GM23338 (cell line): ENCODE results near the gene RPL10A. TPM values are rescaled to one million over a fixed set of nuclear protein-coding genes. Genes with fewer than 3 reads are reported as not detected.

Experiments
- ATAC-seq: fragments of 200-7000 bp; cut with Tn5 transposase; 3 replicates; pipeline ENCODE4 v1.9.1; 2020
- DNase-seq: peaks from one replicate; pipeline ENCODE4 v3.0.0-alpha.2; 2015; ENCODE audit warnings: low spot score
- H2AFZ ChIP-seq: fragments of 200-600 bp; sonication (generic); 2 replicates; pipeline ENCODE4 v1.8.0; 2016; ENCODE audit warnings: antibody characterized with exemption, mild to moderate bottlenecking, moderate library complexity
- H3F3A ChIP-seq: fragments of 200-600 bp; sonication (generic); replicated peaks from 2 replicates; pipeline ENCODE4 v1.8.0; 2017; ENCODE audit warnings: antibody characterized with exemption, mixed run types, low read depth
- H3K27ac ChIP-seq: fragments of 200-600 bp; sonication (generic); 2 replicates; pipeline ENCODE4 v1.6.1; 2016; ENCODE audit warnings: low read depth
- H3K27me3 ChIP-seq: fragments of 200-600 bp; sonication (generic); 2 replicates; pipeline ENCODE4 v1.8.0; 2016; ENCODE audit warnings: mild to moderate bottlenecking, mixed run types, moderate library complexity; ENCODE audit not compliant: insufficient read depth
- H3K36me3 ChIP-seq: fragments of 200-600 bp; sonication (generic); 2 replicates; pipeline ENCODE4 v1.8.0; 2016; ENCODE audit warnings: mild to moderate bottlenecking; ENCODE audit not compliant: insufficient read depth
- H3K4me1 ChIP-seq: fragments of 200-600 bp; sonication (generic); 2 replicates; pipeline ENCODE4 v1.8.0; 2016; ENCODE audit warnings: mild to moderate bottlenecking, moderate library complexity; ENCODE audit not compliant: insufficient read depth
- H3K4me2 ChIP-seq: fragments of 200-600 bp; sonication (generic); 2 replicates; pipeline ENCODE4 v1.7.1; 2017; ENCODE audit warnings: mixed run types
- H3K4me3 ChIP-seq: fragments of 200-600 bp; sonication (generic); 2 replicates; pipeline ENCODE4 v1.6.1; 2016; ENCODE audit warnings: mixed run types
- H3K79me2 ChIP-seq: fragments of 200-600 bp; sonication (generic); replicated peaks from 2 replicates; pipeline ENCODE4 v1.8.0; 2017; ENCODE audit warnings: mild to moderate bottlenecking; ENCODE audit not compliant: insufficient read depth
- H3K9me2 ChIP-seq: fragments of 200-600 bp; sonication (generic); 2 replicates; pipeline ENCODE4 v1.8.0; 2017; ENCODE audit not compliant: insufficient read depth
- H4K20me1 ChIP-seq: fragments of 200-600 bp; sonication (generic); replicated peaks from 2 replicates; pipeline ENCODE4 v1.8.0; 2017; ENCODE audit warnings: mild to moderate bottlenecking; ENCODE audit not compliant: insufficient read depth
- H3K27ac Mint-ChIP-seq: 2 replicates; pipeline ENCODE4 v1.8.0; 2020; ENCODE audit warnings: inconsistent platforms, mild to moderate bottlenecking, moderate library complexity, mixed read lengths
- H3K27me3 Mint-ChIP-seq: 3 replicates; pipeline ENCODE4 v1.8.0; 2022; ENCODE audit warnings: low read depth, mild to moderate bottlenecking, moderate library complexity, mixed read lengths, inconsistent platforms; ENCODE audit not compliant: insufficient read depth, poor library complexity
- H3K36me3 Mint-ChIP-seq: 3 replicates; pipeline ENCODE4 v1.8.0; 2021; ENCODE audit warnings: low read depth, mild to moderate bottlenecking, inconsistent platforms, moderate library complexity, mixed read lengths
- H3K4me1 Mint-ChIP-seq: 3 replicates; pipeline ENCODE4 v1.8.0; 2020; ENCODE audit warnings: mild to moderate bottlenecking, inconsistent platforms, mixed read lengths
- H3K4me3 Mint-ChIP-seq: 3 replicates; pipeline ENCODE4 v1.8.0; 2021; ENCODE audit warnings: moderate library complexity, mild to moderate bottlenecking, inconsistent platforms, mixed read lengths
- H3K9me3 Mint-ChIP-seq: 3 replicates; pipeline ENCODE4 v1.8.0; 2020; ENCODE audit warnings: moderate library complexity, mild to moderate bottlenecking, inconsistent platforms, mixed read lengths
- CREB1 ChIP-seq: fragments of 250-450 bp; sonication (Bioruptor Pico); IDR thresholded peaks from 2 replicates; pipeline ENCODE4 v1.5.0; 2020; ENCODE audit warnings: low read depth, mild to moderate bottlenecking, moderate library complexity
- CTCF ChIP-seq, 2 experiments: fragments of 200-600 bp in 1 of 2; sonication (generic) in 1 of 2; conservative IDR thresholded peaks; 2 replicates each; pipeline versions ENCODE4 v1.5.1 to v1.6.1; 2016 to 2017; ENCODE audit warnings: antibody characterized with exemption in 2 of 2, low read depth in 2 of 2, mild to moderate bottlenecking in 2 of 2, moderate library complexity in 1 of 2
- EZH2phosphoT487 ChIP-seq: fragments of 200-600 bp; sonication (generic); IDR thresholded peaks from one replicate; pipeline ENCODE4 v1.8.1; 2018; ENCODE audit warnings: antibody characterized with exemption; ENCODE audit not compliant: unreplicated experiment
- NANOG ChIP-seq: IDR thresholded peaks from 2 replicates; pipeline ENCODE4 v1.6.1; 2016; ENCODE audit warnings: antibody characterized with exemption, borderline replicate concordance
- POLR2AphosphoS5 ChIP-seq: IDR thresholded peaks from 2 replicates; pipeline ENCODE4 v1.6.1; 2016; ENCODE audit warnings: antibody characterized with exemption, low read depth
- REST ChIP-seq: IDR thresholded peaks from one replicate; pipeline ENCODE4 v1.6.1; 2018; ENCODE audit warnings: antibody characterized with exemption; ENCODE audit not compliant: unreplicated experiment
- STAT1 ChIP-seq: IDR thresholded peaks from one replicate; pipeline ENCODE4 v1.6.1; 2016; ENCODE audit warnings: antibody characterized with exemption; ENCODE audit not compliant: unreplicated experiment
- ZNF114 ChIP-seq: fragments of 250-450 bp; sonication (Bioruptor Pico); IDR thresholded peaks from 2 replicates; pipeline ENCODE4 v1.5.0; 2020; ENCODE audit warnings: mild to moderate bottlenecking, moderate library complexity
- ZNF331 ChIP-seq: fragments of 250-450 bp; sonication (Bioruptor Pico); IDR thresholded peaks from 2 replicates; pipeline ENCODE4 v1.5.0; 2020; ENCODE audit warnings: low read depth, mild to moderate bottlenecking, moderate library complexity
- ZNF462 ChIP-seq: fragments of 250-450 bp; sonication (Bioruptor Pico); IDR thresholded peaks from 2 replicates; pipeline ENCODE4 v1.5.0; 2020; ENCODE audit warnings: mild to moderate bottlenecking, moderate library complexity
- polyA plus RNA-seq: library from polyadenylated mRNA; unstranded; fragments of >200 nt; fragmentation: Nextera tagmentation; extraction: Ambion mirVana; gene quantifications from 2 replicates; pipeline ENCODE4 v1.2.1, GENCODE V29; 2016
- total RNA-seq: library from RNA; depleted of rRNA; stranded (reverse); fragments of >200 nt; shearing (Covaris generic); gene quantifications from 2 replicates; pipeline ENCODE4 v1.2.3, GENCODE V29; 2014

The RPL10A gene
- total and polyA plus RNA-seq, 2 experiments from 2014 or later: 730 to 1,297 TPM

GRCh38 chr6:35426074-35426473 is 42.1 kb upstream of the RPL10A start (continued):
- TF ChIP-seq ZNF462 (CRISPR knock-in tag) (no peak), ZNF331 (CRISPR knock-in tag) (no peak), REST (no peak)

GRCh38 chr6:35427435-35427834 is 40.8 kb upstream of the RPL10A start:
- H3K27ac ChIP-seq: no peak overlapping the region
- TF ChIP-seq STAT1 (no peak), ZNF114 (no peak), REST (no peak), EZH2phosphoT487 (no peak), POLR2AphosphoS5 (no peak), NANOG (no peak), CTCF (conservative IDR thresholded peaks at IDR 0.05; ENCODE audit: low read depth in 2 of 2) (no peak), CREB1 (no peak)

More at GRCh38 chr6:35427435-35427834, 40.8 kb upstream of the RPL10A start:
- peak; percentile 67 for ATAC-seq
- no peaks in the 10 kb centered on the region for H3K27me3 ChIP-seq
- H3K4me2 ChIP-seq: no peak overlapping the region
- H4K20me1 ChIP-seq: no peaks in the 10 kb centered on the region
- peaks cover 27% of the 10 kb centered on the region for H3K36me3 Mint-ChIP-seq
- H3K9me3 Mint-ChIP-seq: peaks cover 23% of the 10 kb centered on the region
- peaks cover 27% of the 10 kb centered on the region for H3K4me1 Mint-ChIP-seq
- H3K27ac Mint-ChIP-seq: no peak overlapping the region
- no peak overlapping the region; the same call in 1 of the 2 replicates for H2AFZ ChIP-seq
- peaks cover 3% of the 10 kb centered on the region; the same call in 1 of the 2 replicates for H3K36me3 ChIP-seq
- no peaks in the 10 kb centered on the region for H3K27me3 Mint-ChIP-seq
- H3F3A ChIP-seq: no peaks in the 10 kb centered on the region
- no peaks in the 10 kb centered on the region for H3K79me2 ChIP-seq
- no peak for DNase-seq
- no peak overlapping the region for H3K4me3 ChIP-seq
- H3K4me3 Mint-ChIP-seq: no peak overlapping the region
- H3K9me2 ChIP-seq: no peaks in the 10 kb centered on the region
- H3K4me1 ChIP-seq: peaks cover 15% of the 10 kb centered on the region
